RWPE1 (cell line): ENCODE results near the gene DAP.
A peak's percentile ranks its signal among the peaks of the same experiment; 100 is the strongest.
"Not testable (repeated sequence)": the region's sequence is repeated elsewhere in the genome, so short reads cannot be mapped to it uniquely, and the experiment has no call there.

Experiments
- CTCF ChIA-PET: fragments of 350-600 bp; sonication (Branson Sonifier 250); formaldehyde crosslinking; extraction: SDS; loops from one replicate; lab custom pipeline; 2021; lab: Yijun Ruan, JAX
- POLR2A ChIA-PET: fragments of 400-600 bp; formaldehyde crosslinking; extraction: SDS; loops from one replicate; lab custom pipeline; 2020; ENCODE audit warnings: antibody characterized with exemption; ENCODE audit not compliant: low non-redundant PET; lab: Yijun Ruan, JAX
- DNase-seq: peaks from one replicate; pipeline ENCODE4 v3.0.0; 2012; ENCODE audit warnings: low spot score
- H3K27ac ChIP-seq: fragments of 450-650 bp; 2 replicates; pipeline ENCODE4 v1.5.1; 2017
- TF ChIP-seq, protein P1 (sequence below): fragments of 450-650 bp; conservative IDR thresholded peaks from 2 replicates; pipeline ENCODE4 v1.5.1; 2017; ENCODE audit warnings: low read depth, mild to moderate bottlenecking

DAP gene

DNA sequence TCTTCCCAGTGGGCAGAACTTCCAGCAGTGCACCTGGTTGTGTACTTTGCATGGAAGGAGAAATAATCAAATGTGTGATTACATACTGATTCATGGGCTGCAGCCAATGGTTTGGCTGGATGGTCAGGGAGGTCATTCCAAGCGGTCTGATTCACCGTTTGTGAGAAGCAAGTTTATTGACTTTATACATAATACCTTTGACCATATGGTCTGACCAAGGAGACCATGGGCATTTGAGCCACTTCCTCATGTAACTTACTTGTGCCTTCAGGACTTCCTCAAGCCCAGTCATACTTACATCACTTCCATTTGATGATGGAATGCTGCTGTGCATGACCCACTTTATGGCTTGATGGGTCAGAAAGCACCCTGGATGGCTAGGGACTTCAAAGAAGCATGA is 41.1 kb downstream of the DAP start:
- ChIA-PET CTCF (no interaction called here), POLR2A (no interaction called here)
- peak; percentile 46 for DNase-seq
- no peak overlapping the region for H3K27ac ChIP-seq
- TF ChIP-seq, protein P1, sequence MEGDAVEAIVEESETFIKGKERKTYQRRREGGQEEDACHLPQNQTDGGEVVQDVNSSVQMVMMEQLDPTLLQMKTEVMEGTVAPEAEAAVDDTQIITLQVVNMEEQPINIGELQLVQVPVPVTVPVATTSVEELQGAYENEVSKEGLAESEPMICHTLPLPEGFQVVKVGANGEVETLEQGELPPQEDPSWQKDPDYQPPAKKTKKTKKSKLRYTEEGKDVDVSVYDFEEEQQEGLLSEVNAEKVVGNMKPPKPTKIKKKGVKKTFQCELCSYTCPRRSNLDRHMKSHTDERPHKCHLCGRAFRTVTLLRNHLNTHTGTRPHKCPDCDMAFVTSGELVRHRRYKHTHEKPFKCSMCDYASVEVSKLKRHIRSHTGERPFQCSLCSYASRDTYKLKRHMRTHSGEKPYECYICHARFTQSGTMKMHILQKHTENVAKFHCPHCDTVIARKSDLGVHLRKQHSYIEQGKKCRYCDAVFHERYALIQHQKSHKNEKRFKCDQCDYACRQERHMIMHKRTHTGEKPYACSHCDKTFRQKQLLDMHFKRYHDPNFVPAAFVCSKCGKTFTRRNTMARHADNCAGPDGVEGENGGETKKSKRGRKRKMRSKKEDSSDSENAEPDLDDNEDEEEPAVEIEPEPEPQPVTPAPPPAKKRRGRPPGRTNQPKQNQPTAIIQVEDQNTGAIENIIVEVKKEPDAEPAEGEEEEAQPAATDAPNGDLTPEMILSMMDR, result no peak

- POLR2A ChIA-PET, DNase-seq, H3K27ac ChIP-seq, CTCF ChIA-PET: not testable (repeated sequence)
These were observed 42.4 kb downstream of the DAP start for GRCh38 chr5:10718617-10719016.

- DNase-seq, CTCF ChIA-PET, POLR2A ChIA-PET, H3K27ac ChIP-seq: not testable (repeated sequence)
These were observed 44.2 kb downstream of the DAP start for GRCh38 chr5:10716825-10717224.

DNA sequence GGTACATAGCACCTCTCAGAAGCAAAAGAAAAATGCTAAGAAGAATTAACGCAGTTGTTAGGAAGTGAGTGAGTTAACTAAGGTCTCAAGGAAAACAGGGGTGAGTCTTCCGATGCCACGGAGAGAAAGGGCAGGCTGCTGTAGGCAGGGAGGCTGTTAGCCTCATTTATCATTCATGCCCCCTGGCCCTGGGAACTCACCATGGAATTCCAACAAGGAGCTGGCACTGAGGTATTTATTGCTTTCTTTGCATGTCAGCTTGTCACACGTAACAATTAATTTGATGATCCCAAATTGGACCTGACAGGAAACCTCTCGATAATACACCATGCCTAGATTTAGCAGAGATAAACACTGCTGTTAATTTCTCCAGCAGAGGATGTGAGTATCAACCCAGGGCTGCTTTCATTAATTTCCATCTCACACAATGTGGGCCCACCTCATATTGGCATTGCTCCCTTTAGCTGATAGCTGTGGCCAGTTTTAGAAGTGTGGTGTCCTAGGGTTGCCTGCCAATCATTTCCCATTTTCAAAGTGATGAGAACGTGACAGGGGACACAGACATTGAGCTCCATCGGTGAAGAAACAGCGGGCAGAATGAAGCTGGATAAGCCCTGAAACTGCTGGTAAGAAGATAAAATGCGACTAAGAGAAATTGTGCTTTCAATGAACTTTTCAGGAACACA is 45.3 kb downstream of the DAP start:
- TF ChIP-seq, protein P1, result no peak
- no peak overlapping the region for H3K27ac ChIP-seq
- ChIA-PET POLR2A (no interaction called here), CTCF (interaction anchor here (0.6 kb wide), 1 partner anchor 12 kb away, joined by 4 read pairs; no protein-coding TSS in a partner anchor)
- no peak for DNase-seq

- no peak overlapping the region for H3K27ac ChIP-seq
- TF ChIP-seq, protein P1, result no peak
- DNase-seq, result no peak
- ChIA-PET POLR2A (no interaction called here), CTCF (no interaction called here)
These were observed 48.3 kb downstream of the DAP start for GRCh38 chr5:10712574-10713366.

DNA sequence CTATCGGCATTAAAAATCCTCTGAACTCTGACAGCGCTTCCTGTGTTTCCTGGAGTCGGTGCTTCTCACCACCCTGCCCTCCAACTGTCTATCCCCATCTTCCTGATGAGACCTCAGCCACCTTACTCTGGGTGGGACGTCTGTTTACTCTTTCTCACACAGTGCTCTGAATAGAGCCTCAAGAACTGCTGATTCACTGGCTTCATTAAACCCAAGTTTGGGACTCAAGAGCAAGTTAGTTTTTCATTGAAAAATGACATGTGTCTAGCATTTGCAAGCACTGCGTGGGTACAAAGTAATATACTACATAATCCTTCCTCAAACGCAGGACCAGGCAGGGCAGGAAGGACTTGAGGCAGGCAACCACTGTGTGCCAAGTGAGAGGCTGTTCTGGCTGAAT is 49.5 kb downstream of the DAP start:
- no peak for DNase-seq
- TF ChIP-seq, protein P1, result no peak
- H3K27ac ChIP-seq, result no peak overlapping the region
- ChIA-PET CTCF (no interaction called here), POLR2A (no interaction called here)

DNA sequence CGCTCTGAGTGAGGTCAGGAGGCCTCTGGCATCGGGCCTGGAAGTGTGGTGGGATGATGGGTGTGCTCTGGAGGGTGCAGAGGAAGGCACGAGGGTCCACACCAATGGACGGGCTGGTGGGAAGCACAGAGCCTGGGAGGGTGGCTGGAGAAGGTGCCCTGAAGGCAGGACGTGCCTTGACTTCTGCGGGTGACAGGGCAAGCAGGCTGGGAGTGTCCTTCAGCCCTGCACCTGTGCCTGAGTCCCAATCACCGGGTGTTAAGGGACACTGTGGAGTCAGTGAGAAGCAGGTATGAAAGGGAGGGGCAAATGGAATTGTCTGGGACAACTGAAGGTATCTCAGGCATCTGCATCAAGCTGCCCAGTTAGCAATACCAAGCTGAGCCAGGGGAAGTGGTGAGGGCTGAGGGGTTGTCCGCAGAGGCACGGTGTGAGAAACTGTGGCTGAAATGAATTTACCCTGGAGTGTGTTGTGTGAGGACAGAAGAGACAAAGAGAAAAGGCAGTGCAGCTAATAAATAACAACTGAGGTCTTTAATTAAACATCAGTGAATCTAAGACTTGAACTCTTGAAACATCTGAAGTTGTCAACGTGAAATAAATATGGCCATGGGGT is 50.4 kb downstream of the DAP start:
- POLR2A ChIA-PET, result no interaction called here
- CTCF ChIA-PET, result interaction anchor here (0.5 kb wide), 1 partner anchor 215 kb away, joined by 3 read pairs; no protein-coding TSS in a partner anchor
- no peak for DNase-seq
- TF ChIP-seq, protein P1, result no peak
- no peak overlapping the region for H3K27ac ChIP-seq
